OCI-LY1 (cell line): Measurements from ENCODE around the gene SIRPB2.

Experiments used
- H2AFZ ChIP-seq: fragments of 200-600 bp; sonication (generic), shearing (Covaris generic); 2 replicates; pipeline ENCODE4 v1.6.0; 2014; ENCODE audit warnings: antibody characterized with exemption, mild to moderate bottlenecking, low read length
- H3F3A ChIP-seq: fragments of 200-600 bp; sonication (generic), shearing (Covaris generic); 2 replicates; pipeline ENCODE4 v1.6.0; 2014; ENCODE audit warnings: mild to moderate bottlenecking, antibody characterized with exemption, low read length, moderate library complexity; ENCODE audit not compliant: insufficient read depth
- H3K27ac ChIP-seq: fragments of 200-600 bp; sonication (generic); 2 replicates; pipeline ENCODE4 v1.5.1; 2014; ENCODE audit warnings: low read length, mixed run types, mild to moderate bottlenecking, low read depth; ENCODE audit not compliant: poor library complexity, severe bottlenecking
- H3K27me3 ChIP-seq: fragments of 200-600 bp; sonication (generic); 2 replicates; pipeline ENCODE4 v1.6.0; 2014; ENCODE audit warnings: antibody characterized with exemption, mild to moderate bottlenecking, low read length, moderate library complexity; ENCODE audit not compliant: insufficient read depth
- H3K36me3 ChIP-seq: fragments of 200-600 bp; sonication (generic); 2 replicates; pipeline ENCODE4 v1.6.1; 2014; ENCODE audit warnings: mild to moderate bottlenecking, antibody characterized with exemption, low read length, moderate library complexity, mixed read lengths; ENCODE audit not compliant: insufficient read depth
- H3K4me1 ChIP-seq: fragments of 200-600 bp; sonication (generic); 2 replicates; pipeline ENCODE4 v1.5.1; 2014; ENCODE audit warnings: mild to moderate bottlenecking, low read length, moderate library complexity; ENCODE audit not compliant: insufficient read depth, severe bottlenecking
- H3K4me2 ChIP-seq: fragments of 200-600 bp; sonication (generic), shearing (Covaris generic); 2 replicates; pipeline ENCODE4 v1.6.1; 2014; ENCODE audit warnings: low read length
- H3K4me3 ChIP-seq: fragments of 200-600 bp; sonication (generic); 2 replicates; pipeline ENCODE4 v1.5.1; 2014; ENCODE audit warnings: low read length, low read depth, mild to moderate bottlenecking, mixed read lengths; ENCODE audit not compliant: poor library complexity, severe bottlenecking
- H3K79me2 ChIP-seq: fragments of 200-600 bp; shearing (Covaris generic); 2 replicates; pipeline ENCODE4 v1.6.1; 2016; ENCODE audit warnings: mixed run types, low read length, mixed read lengths; ENCODE audit not compliant: insufficient read depth
- H3K9ac ChIP-seq: fragments of 200-600 bp; sonication (generic), shearing (Covaris generic); 2 replicates; pipeline ENCODE4 v1.6.1; 2014; ENCODE audit warnings: mild to moderate bottlenecking, low read length, mixed read lengths
- H3K9me2 ChIP-seq: fragments of 200-600 bp; sonication (generic), shearing (Covaris generic); 2 replicates; pipeline ENCODE4 v1.6.1; 2014; ENCODE audit warnings: low read depth, mild to moderate bottlenecking, low read length, mixed read lengths
- H3K9me3 ChIP-seq: fragments of 200-600 bp; shearing (Covaris generic); 2 replicates; pipeline ENCODE4 v1.6.1; 2014; ENCODE audit warnings: low read length, mixed read lengths
- H4K20me1 ChIP-seq: fragments of 200-600 bp; sonication (generic), shearing (Covaris generic); 2 replicates; pipeline ENCODE4 v1.6.0; 2016; ENCODE audit warnings: mild to moderate bottlenecking, low read length; ENCODE audit not compliant: insufficient read depth
- CTCF ChIP-seq: fragments of 200-600 bp; sonication (generic), shearing (Covaris generic); IDR thresholded peaks from 2 replicates; pipeline ENCODE4 v1.5.1; 2017; ENCODE audit warnings: mild to moderate bottlenecking, antibody characterized with exemption, low read length, moderate library complexity, mixed read lengths
- EZH2 ChIP-seq: fragments of 200-600 bp; sonication (generic), shearing (Covaris generic); IDR thresholded peaks from 2 replicates; pipeline ENCODE4 v1.8.0; 2017; ENCODE audit warnings: borderline replicate concordance, mixed run types, mild to moderate bottlenecking, antibody characterized with exemption, low read length, moderate library complexity, mixed read lengths

SIRPB2 gene

DNA sequence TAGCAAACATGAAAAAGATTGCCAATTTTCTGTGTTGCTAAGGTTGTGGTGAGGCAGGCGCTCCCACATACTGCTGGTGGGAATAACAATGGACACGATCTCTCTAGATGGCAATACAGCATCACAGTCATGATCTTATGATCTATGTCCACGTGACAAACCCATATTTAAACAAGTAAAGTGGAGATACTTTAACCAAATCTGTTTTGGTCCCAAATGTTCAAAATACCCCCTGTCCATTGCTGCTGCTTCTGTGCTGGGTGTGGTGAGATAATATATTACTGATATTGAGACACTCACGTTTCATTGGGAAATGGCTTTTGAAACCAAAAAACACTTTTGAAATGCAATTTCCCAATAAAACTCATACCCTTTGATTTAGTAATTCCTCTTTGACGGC, 43.3 kb upstream of the SIRPB2 start:
- Histone ChIP-seq H3K9ac (no peak overlapping the region), H3K27ac (no peak overlapping the region), H3F3A (no peaks in the 10 kb centered on the region), H3K36me3 (no peaks in the 10 kb centered on the region), H3K9me3 (no peaks in the 10 kb centered on the region), H3K27me3 (peaks cover 8% of the 10 kb centered on the region; the same call in 1 of the 2 replicates), H3K4me3 (no peak overlapping the region), H4K20me1 (no peaks in the 10 kb centered on the region), H3K9me2 (no peaks in the 10 kb centered on the region), H3K79me2 (no peaks in the 10 kb centered on the region), H3K4me2 (no peak overlapping the region), H2AFZ (no peak overlapping the region), H3K4me1 (no peaks in the 10 kb centered on the region)
- TF ChIP-seq EZH2 (no peak), CTCF (no peak)

DNA sequence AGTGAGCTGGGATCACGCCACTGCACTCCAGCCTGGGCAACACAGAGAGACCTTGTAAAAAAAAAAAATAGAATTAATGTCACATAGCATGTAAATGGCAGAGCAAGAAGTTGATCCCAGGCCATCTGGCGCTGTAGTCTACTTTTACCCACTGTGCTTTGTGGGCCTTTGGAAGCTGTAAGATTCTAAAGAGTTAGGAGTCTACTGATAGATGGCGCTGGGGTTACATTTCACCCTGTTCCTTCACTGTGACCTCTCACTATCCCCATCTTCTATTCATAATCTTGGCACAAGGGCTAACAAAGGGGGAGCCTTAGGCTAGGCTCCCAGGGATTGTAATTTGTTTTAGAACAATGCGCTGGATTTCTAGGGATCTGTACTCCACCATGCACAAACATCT, 41.8 kb upstream of the SIRPB2 start:
- Histone ChIP-seq H3K4me2 (no peak overlapping the region), H3K9me3 (no peaks in the 10 kb centered on the region), H3F3A (no peaks in the 10 kb centered on the region)

DNA sequence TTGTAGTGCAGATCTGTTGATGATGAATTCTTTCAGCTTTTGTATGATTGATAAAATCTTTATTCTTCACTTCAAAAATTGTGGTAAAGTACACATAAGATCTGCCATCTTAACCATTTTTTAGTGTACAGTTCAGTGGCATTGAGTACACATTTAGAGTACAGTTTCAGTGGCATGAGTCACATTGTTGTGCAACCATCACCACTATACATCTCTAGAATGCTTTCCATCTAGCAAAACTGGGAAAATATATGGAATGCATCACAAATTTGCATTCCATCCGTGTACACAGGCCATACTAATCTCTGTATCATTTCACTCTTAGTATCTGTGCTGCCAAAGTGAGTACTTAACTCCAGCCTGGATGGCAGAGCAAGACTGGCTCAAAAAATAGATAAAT, 37.6 kb upstream of the SIRPB2 start:
- no peak overlapping the region for H3K4me3 ChIP-seq
- H3K9me3 ChIP-seq: no peaks in the 10 kb centered on the region
- no peak overlapping the region for H3K4me2 ChIP-seq
- no peaks in the 10 kb centered on the region; the same call in 1 of the 2 replicates for H3K36me3 ChIP-seq
- no peaks in the 10 kb centered on the region for H3K79me2 ChIP-seq
- H4K20me1 ChIP-seq: no peaks in the 10 kb centered on the region
- no peak overlapping the region for H3K9ac ChIP-seq
- no peaks in the 10 kb centered on the region for H3F3A ChIP-seq
- H2AFZ ChIP-seq: no peak overlapping the region
- TF ChIP-seq CTCF (no peak), EZH2 (no peak)
- H3K9me2 ChIP-seq: no peaks in the 10 kb centered on the region
- peaks cover 7% of the 10 kb centered on the region; the same call in 1 of the 2 replicates for H3K27me3 ChIP-seq
- no peak overlapping the region for H3K27ac ChIP-seq
- peaks cover 4% of the 10 kb centered on the region for H3K4me1 ChIP-seq

More for the DNA sequence above, 41.8 kb upstream of the SIRPB2 start:
- Histone ChIP-seq H3K4me1 (no peaks in the 10 kb centered on the region), H3K27ac (no peak overlapping the region), H3K79me2 (no peaks in the 10 kb centered on the region), H3K27me3 (peaks cover 8% of the 10 kb centered on the region; the same call in 1 of the 2 replicates), H3K4me3 (no peak overlapping the region), H3K36me3 (no peaks in the 10 kb centered on the region; the same call in 1 of the 2 replicates), H3K9me2 (no peaks in the 10 kb centered on the region), H2AFZ (no peak overlapping the region), H4K20me1 (no peaks in the 10 kb centered on the region), H3K9ac (no peak overlapping the region)
- TF ChIP-seq EZH2: no peak
- TF ChIP-seq CTCF: no peak
